Neural progenitor cell (in vitro differentiated cells): ENCODE measurements around the gene DLEC1.

Source experiments
- EZH2 ChIP-seq: fragments of 200-600 bp; sonication (generic); IDR thresholded peaks from 2 replicates; pipeline ENCODE4 v1.6.1; 2017; ENCODE audit warnings: antibody characterized with exemption, mild to moderate bottlenecking, moderate library complexity
- EZH2phosphoT487 ChIP-seq: fragments of 200-600 bp; sonication (generic); IDR thresholded peaks from 2 replicates; pipeline ENCODE4 v1.6.1; 2017; ENCODE audit warnings: antibody characterized with exemption
- TF ChIP-seq, protein P1 (sequence below): fragments of 200-600 bp; sonication (generic); IDR thresholded peaks from 2 replicates; pipeline ENCODE4 v1.5.1; 2017; ENCODE audit warnings: antibody characterized with exemption, mild to moderate bottlenecking

DNA sequence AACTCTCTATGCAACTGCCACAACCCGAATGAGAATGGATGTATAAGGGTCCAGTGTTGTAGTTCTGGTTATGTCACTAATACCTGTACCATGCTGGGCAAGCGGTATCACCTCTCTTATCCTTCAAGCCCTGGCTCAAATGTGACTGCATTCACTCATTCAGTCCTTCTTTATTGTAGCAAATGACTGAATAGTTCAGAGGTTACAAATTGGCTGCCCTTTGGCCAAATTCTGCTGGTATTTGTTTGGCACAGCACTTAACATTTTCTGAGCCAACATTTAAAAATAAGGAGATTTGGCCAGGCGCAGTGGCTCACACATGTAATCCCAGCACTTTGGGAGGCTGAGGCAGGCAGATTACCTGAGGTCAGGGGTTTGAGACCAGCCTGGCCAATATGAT, 47.5 kb downstream of the DLEC1 start:
- TF ChIP-seq EZH2 (no peak), EZH2phosphoT487 (no peak)
- TF ChIP-seq, protein P1, sequence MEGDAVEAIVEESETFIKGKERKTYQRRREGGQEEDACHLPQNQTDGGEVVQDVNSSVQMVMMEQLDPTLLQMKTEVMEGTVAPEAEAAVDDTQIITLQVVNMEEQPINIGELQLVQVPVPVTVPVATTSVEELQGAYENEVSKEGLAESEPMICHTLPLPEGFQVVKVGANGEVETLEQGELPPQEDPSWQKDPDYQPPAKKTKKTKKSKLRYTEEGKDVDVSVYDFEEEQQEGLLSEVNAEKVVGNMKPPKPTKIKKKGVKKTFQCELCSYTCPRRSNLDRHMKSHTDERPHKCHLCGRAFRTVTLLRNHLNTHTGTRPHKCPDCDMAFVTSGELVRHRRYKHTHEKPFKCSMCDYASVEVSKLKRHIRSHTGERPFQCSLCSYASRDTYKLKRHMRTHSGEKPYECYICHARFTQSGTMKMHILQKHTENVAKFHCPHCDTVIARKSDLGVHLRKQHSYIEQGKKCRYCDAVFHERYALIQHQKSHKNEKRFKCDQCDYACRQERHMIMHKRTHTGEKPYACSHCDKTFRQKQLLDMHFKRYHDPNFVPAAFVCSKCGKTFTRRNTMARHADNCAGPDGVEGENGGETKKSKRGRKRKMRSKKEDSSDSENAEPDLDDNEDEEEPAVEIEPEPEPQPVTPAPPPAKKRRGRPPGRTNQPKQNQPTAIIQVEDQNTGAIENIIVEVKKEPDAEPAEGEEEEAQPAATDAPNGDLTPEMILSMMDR, result no peak
